Measurements from ENCODE around the gene ZNF418.

Gene ZNF418
- long read RNA-seq, donor 1, partial matches to known transcripts, result 0 of 2 reads
- long read RNA-seq, donor 1, other reads (novel, unspliced or antisense), result 0 of 2 reads
- long read RNA-seq, donor 2, result 0 reads
- long read RNA-seq, donor 3, result 0 reads
- long read RNA-seq, donor 4, partial matches to known transcripts, result 0 of 1 reads
- long read RNA-seq, donor 4, other reads (novel, unspliced or antisense), result 0 of 1 reads
- long read RNA-seq, donor 5, partial matches to known transcripts, result 0 of 1 reads
- long read RNA-seq, donor 5, other reads (novel, unspliced or antisense), result 0 of 1 reads
- long read RNA-seq, donor 6, partial matches to known transcripts, result 0 of 2 reads
- long read RNA-seq, donor 6, other reads (novel, unspliced or antisense), result 0 of 2 reads
- long read RNA-seq, donor 7, partial matches to known transcripts, result 0 of 1 reads
- long read RNA-seq, donor 7, other reads (novel, unspliced or antisense), result 0 of 1 reads
- long read RNA-seq, donor 8, result 0 reads

- DNase-seq, result peak; percentile 84
Observed at GRCh38 chr19:57934820-57935665, at the start of gene ZNF418. ZNF418 (minus strand) TSS chr19:57935402; CDS start chr19:57933822, 1,580 bp downstream.

GRCh38 chr19:57978586-57979289 is 43.5 kb upstream of the ZNF418 start:
- no peak for DNase-seq

DNA sequence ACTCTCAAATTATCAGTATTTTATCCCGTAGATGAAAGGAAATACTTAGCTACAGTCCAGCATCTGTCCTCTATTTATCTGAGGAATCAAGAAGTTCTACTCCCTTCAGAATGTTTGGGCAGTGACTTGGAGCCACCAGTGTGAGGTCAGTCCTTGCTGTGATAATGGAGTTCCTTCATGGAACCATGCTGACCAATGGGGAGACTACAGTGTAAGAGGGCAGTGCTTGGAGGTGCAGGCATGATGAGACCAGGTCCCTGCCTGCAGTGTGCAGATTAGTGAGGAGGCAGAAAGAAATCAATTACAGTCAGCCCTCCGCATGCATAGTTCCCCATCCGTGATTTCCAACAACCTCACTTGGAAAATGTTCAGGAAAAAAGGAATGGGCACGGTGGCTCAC is 39.2 kb upstream of the ZNF418 start, which contains the start of gene C19orf18:
Gene C19orf18 (minus strand): TSS at position 101 of the 400 bp plus-strand sequence. CDS start 102 bp downstream, outside the sequence.
- no peak for DNase-seq

GRCh38 chr19:57964761-57965160 is 29.6 kb upstream of the ZNF418 start:
- DNase-seq, result no peak

- DNase-seq, result no peak
Observed at GRCh38 chr19:57961785-57962184, 26.6 kb upstream of the ZNF418 start.

DNA sequence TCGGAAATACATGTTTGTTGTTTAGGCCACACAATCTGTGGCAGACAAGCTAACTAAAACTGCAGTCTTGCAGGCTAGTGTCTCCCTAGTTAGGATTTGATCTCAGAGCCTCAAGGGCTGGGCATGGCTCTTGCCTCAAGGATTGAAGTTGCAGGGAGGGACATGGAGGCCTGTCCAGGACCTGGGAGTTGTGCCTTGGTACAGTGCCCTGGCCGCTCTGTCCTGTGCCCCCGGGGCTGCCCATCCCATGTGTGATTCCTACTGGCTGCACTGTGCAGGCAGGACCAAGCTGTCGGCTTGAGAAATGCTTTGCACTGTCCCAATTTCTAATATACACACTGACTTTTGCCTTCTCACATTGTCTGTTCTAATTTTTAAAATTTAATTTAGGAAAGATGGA is 19.8 kb upstream of the ZNF418 start:
- no peak for DNase-seq

GRCh38 chr19:57949702-57950101 is 14.5 kb upstream of the ZNF418 start:
- DNase-seq, result no peak

DNA sequence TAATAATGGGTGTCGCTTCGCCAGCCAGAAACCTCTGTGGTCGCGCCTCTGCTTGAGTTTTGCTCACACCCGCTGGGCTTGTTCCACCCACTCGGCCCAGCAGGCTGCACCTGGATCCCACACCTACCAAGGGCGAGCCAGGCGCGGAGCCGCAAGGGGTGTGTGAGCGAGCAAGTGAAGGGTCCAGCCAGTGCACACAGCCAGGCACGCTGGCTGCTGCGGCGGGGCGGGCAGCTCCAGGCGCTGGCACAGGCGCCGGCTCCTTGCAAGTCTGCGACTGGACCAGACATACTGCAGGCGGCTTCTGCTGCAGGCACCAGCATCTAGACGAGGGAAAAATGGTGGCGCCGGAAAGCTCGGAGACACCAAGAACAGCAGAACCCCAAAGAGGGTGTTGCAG is 14.1 kb upstream of the ZNF418 start:
- DNase-seq, result no peak

DNA sequence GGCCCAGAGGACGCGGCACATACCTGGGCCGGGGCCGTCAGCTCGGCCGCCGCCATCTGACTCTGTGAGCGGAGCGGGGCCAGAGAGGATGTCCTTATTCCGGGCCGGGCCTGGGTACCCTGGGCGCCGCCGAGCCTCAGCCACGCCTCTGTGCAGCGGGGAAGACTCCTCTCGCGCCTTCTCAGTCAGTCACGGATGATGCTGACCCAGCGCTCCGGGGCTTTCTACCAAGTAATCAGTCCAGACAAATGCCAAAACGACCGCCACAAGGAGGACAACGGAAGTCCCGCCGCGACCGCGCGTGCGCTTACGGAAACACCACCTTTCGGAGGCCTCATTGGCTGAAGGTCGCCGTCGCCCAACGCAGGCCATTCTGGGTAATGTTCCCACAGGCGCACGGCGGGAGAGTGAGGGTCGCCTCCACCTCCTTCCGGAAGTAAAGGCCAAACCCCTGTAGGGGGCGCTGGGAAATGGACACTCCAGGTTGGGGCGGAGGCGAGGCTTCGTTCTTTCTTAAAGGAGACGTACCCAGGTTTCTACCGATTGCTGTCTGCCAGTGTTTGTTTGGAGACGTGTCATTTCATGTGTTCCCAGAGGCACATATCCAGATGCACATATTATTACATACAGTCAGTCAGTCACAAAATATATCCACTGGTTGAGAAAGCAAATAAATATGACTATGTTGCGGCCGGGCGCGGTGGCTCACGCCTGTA is 12.4 kb upstream of the ZNF418 start, which contains the start of gene ZNF256:
Gene ZNF256 (minus strand): TSS at position 288 of the 716 bp plus-strand sequence. CDS start 232 bp downstream, at position 56.
- peak; percentile 82 for DNase-seq

GRCh38 chr19:57947088-57947418 is 11.9 kb upstream of the ZNF418 start:
- DNase-seq, result no peak

- no peak for DNase-seq
Observed at GRCh38 chr19:57946316-57946715, 11.1 kb upstream of the ZNF418 start.

GRCh38 chr19:57941593-57941992 is 6.4 kb upstream of the ZNF418 start:
- DNase-seq, result no peak

- no peak for DNase-seq
Observed at GRCh38 chr19:57935731-57936130, 529 bp upstream of the ZNF418 start.

DNA sequence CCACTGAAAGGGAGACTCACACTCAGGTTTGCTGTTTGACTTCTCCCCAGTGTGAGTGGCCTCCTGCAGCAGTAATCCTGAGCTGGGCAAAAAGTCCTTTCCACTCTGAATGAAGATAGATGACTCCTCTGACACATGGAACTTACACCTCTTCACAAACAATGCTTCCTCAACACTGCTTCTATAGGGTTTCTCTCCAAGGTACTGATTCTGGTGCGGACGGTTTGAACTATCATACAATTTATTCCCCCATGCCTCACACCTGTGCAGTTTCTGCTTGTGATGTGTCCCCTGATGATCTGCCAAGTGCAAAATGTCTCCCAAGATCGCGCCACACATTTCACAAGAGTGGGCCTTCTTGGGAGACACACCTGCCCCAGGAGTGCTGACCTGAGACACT is 7.6 kb downstream of the ZNF418 start:
- DNase-seq, result no peak

DNA sequence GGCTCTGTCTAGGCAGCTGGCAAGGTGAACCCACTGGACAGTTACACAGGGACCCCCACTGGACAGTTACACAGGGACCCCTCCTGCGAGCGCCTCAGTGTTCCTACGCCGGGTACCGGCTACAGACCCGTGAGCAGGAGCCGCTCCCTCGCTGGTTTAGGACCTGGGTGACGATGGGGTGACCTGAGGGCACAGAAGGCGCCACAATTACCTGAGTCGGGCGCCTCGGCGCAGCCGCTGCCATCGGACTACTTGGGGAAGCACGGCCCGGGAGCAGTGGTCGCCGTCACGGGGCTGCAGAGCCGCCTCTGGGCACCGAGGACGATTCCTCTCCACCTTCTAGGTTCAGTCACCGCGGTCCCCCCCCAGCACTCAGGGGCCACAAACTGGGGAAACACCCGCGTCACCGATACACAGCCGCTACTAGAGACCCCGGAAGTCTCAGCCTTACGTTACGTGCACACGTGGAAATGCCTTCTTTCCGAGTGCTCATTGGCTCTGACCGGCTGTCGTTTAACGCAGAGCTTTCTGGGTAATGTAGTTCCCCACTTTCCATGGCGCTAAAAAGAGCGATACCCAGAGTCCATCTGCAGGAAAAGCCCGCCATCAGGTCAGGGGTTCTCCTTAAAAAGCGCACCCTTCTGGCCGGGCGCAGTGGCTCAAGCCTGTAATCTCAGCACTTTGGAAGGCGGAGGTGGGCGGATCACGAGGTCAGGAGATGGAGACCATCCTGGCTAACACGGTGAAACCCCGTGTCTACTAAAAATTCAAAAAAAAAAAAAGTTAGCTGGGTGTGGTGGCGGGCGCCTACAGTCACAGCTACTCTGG is 18.8 kb downstream of the ZNF418 start, which contains the start of gene ZNF417:
Gene ZNF417 (minus strand): TSS at position 425 of the 828 bp plus-strand sequence. CDS start 181 bp downstream, at position 244.
- DNase-seq, result peak; percentile 79

DNA sequence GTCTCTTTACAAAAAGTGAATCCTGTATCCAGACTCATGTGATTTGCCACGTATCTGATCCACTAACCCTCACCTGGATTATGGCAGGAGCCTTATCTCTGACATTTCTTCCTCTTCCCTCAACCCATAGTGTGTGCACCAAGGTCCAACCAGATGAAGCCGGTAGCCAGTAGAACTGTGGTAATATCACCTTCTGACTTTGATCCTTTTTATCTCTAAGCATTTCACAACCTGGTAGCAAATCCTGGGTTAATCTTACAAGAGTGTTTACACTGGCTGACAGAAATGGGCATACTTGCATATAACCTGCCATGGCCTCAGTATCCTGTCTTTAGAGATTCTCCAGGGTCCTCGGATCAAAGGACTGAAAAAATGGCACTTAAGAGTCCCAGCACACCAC is 20.7 kb downstream of the ZNF418 start:
- DNase-seq, result no peak

DNA sequence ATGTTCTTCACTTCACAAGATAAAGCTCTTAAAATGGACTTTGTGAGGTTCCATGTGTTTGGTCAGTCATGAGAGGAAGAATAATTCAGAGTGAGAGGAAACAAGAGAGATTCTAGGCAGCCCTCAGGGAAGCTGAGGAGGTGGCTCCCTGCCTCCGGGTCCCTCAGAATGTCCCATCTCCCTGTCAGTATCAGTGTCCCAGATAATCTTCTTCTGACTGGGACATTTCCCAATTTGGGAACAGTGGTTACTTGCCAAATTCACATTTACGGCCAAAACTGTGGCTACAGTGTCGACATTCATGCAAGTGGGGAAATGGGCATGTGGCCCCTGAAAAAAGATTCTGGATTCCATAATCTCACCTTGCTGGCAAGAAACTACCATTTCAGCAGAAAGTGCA is 27.8 kb downstream of the ZNF418 start:
- no peak for DNase-seq

- DNase-seq, result no peak
Observed at GRCh38 chr19:57905258-57905657, 29.9 kb downstream of the ZNF418 start.

DNA sequence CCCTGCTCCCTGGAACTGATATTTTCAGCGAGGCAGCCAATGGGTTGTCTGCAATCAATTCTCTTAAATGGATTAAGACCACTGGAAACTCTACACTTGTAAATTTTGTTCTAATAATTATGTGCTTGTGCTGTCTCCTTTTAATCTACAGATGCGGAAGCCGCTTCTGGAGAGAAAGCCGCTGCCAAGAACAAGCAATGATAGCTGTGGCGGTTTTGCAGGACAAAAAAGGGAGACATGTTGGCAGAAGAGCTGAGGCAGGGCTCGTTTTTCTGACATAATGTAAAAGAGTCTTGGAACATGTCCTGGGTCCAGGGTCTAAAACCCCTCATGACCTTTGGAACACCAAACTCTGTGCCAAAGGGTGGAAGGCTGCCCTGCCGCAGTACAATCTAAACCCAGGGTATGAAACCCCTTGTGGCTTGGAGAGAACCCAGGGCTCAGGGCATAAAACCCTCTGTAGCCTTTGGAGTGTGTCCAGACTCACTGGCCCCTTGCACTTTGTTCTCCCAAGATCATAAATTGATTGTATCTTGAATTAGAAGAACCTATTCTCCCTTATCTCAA is 31.5 kb downstream of the ZNF418 start:
- DNase-seq, result no peak

DNA sequence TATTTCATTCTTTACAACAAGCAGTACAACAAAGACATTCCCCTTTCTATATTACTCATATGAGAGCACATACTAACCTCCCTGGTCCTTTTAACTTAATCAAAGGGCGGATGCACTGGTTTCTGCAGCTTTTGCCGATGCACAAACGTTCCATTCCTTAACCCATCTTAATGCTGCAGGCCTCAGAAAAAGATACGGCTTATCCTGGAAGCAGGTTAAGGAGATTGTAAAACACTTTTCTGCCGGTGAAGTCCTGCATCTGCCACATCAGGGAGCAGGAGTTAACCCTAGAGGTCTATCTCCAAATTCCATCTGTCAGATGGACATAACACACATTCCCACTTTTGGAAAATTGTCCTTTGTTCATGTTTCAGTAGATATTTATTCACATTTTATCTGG is 34.9 kb downstream of the ZNF418 start:
- DNase-seq, result no peak

All from right kidney (tissue), 9 donors.